Activated naive CD8-positive, alpha-beta T cell treated with anti-CD3 and anti-CD28 coated beads for 36 hours (primary cell): Measurements from ENCODE around the gene PROSER2. TPM values are rescaled to one million over a fixed set of nuclear protein-coding genes. Genes with fewer than 3 reads are reported as not detected.

ENCODE experiments used
- DNase-seq: peaks from one replicate; pipeline ENCODE4 v3.0.0; 2021
- H3K27ac Mint-ChIP-seq: one replicate; pipeline ENCODE4 v1.8.0; 2022; ENCODE audit warnings: mild to moderate bottlenecking, moderate library complexity, mixed read lengths
- H3K27me3 Mint-ChIP-seq: one replicate; pipeline ENCODE4 v1.8.0; 2022; ENCODE audit warnings: mild to moderate bottlenecking, mixed read lengths
- H3K36me3 Mint-ChIP-seq: one replicate; pipeline ENCODE4 v1.8.0; 2021; ENCODE audit warnings: mild to moderate bottlenecking, mixed read lengths
- H3K4me1 Mint-ChIP-seq: one replicate; pipeline ENCODE4 v1.8.0; 2021; ENCODE audit warnings: mixed read lengths
- H3K4me3 Mint-ChIP-seq: one replicate; pipeline ENCODE4 v1.8.0; 2022; ENCODE audit warnings: mild to moderate bottlenecking, moderate library complexity, mixed read lengths
- H3K9me3 Mint-ChIP-seq: one replicate; pipeline ENCODE4 v1.8.0; 2022; ENCODE audit warnings: mixed read lengths
- total RNA-seq, 2 experiments: library from RNA; stranded (reverse); gene quantifications; one replicate each; pipeline ENCODE4 v1.2.3, GENCODE V29; 2021

Gene PROSER2
- total RNA-seq, 2 experiments from 2014 or later: 1.5 to 2.8 TPM

DNA sequence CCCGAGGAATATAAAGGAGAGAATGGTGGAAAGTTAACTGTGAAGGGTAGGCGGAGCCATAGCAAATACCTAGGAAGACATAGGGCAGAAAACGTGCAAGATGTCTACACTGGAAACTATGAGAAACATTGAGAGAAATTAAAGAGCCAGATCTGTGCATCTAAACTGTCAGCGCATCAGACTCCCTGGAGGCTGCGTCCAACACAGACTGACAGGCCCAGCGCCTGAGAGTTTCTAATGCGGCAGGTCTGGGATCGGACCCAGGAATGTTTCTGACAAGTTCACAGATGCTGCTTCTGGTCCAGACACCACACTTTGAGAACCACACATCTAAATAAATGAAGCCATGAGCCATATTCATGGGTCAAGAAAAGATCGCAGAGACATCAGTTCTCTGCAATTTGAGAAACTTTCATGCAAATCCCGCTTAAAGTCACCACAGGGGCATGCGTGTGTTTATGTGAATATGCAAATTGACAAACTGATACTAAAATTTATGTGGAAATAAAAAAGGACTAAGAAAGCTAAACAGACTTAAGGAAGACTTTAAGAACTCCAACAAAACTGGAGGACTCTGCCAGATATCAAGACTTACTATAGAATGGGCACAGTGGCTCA is 38.8 kb downstream of the PROSER2 start:
- no peaks in the 10 kb centered on the region for H3K36me3 Mint-ChIP-seq
- H3K4me3 Mint-ChIP-seq: no peak overlapping the region
- peaks cover 19% of the 10 kb centered on the region for H3K4me1 Mint-ChIP-seq
- no peaks in the 10 kb centered on the region for H3K27me3 Mint-ChIP-seq
- no peaks in the 10 kb centered on the region for H3K9me3 Mint-ChIP-seq
- no peak overlapping the region for H3K27ac Mint-ChIP-seq
- no peak for DNase-seq

DNA sequence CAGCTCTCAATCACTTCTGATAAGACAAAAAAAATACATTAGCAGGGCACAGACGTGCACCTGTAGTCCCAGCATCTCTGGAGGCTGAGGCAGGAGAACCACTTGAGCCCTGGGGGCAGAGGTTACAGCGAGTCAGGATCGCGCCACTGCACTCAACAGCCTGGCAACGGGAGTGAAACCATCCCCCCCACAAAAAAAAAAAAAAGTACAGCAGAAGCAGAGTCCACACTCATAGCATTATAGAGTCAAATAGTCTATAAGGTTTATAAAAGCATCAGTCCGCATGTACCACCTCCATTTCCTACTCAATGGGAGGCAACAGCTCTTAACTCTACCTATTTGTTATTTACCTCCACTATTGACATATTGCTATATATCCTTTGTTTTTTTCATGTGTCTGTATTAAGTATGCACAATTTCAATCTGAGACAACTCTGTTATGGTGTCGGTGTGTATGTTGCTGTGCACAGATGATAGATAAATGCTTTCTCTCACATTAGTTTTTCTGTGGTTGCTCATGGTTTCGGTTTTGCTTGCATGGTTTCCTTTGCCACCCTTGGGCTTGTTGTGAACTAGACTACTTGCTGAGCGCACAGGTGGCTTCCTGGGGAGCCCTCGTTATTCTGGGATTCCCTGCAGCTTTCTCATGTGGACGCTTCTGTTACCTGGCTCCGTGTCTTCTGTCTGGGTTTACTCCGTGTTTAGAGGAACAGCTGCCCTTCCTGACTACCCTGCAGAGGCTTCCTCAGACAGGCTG is 40.4 kb downstream of the PROSER2 start:
- Mint-ChIP-seq H3K27ac (no peak overlapping the region), H3K36me3 (no peaks in the 10 kb centered on the region), H3K4me3 (peak overlapping the region; percentile 23), H3K27me3 (no peaks in the 10 kb centered on the region), H3K4me1 (peaks cover 19% of the 10 kb centered on the region), H3K9me3 (no peaks in the 10 kb centered on the region)
- peak; percentile 60 for DNase-seq

DNA sequence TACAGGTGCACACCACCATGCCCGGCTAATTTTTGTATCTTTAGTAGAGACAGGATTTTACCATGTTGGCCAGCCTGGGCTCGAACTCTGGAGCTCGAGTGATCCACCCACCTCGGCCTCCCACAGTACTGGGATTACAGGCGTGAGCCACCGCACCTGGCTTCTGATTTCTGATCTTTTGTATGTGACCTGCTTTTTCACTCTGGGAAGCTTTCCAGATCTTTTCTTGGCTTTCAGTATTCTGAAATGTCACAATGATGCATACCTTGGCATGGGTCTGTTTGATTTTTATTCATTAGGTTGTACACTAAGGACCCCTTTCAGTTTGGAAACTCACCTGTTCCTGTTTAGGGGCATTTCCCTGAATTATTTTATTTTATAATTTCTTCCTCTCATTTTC is 41.6 kb downstream of the PROSER2 start:
- no peak overlapping the region for H3K27ac Mint-ChIP-seq
- no peaks in the 10 kb centered on the region for H3K36me3 Mint-ChIP-seq
- no peaks in the 10 kb centered on the region for H3K9me3 Mint-ChIP-seq
- DNase-seq: no peak
- no peak overlapping the region for H3K4me3 Mint-ChIP-seq
- H3K4me1 Mint-ChIP-seq: peaks cover 19% of the 10 kb centered on the region
- no peaks in the 10 kb centered on the region for H3K27me3 Mint-ChIP-seq

DNA sequence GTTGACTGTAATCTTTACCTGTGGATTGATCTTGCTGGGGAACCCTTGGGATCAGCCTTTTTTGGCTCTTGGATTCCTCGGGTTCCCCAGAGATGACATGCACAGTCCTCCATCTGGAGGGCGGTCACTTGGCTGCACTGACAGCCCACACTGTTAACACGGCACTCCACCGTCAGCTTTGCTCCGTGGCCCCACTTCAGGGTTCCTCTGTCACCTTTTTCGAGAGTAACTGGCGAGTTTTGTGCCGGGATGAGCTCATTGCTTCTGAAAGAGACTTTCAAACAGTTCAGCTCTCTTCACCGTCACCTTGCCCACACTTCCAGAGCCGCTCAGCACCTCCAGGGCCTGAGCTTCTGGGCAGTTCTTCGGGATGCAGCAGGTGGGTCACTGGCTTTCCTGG is 42.4 kb downstream of the PROSER2 start:
- Mint-ChIP-seq H3K27me3 (no peaks in the 10 kb centered on the region), H3K27ac (no peak overlapping the region), H3K4me1 (peaks cover 19% of the 10 kb centered on the region), H3K4me3 (no peak overlapping the region), H3K9me3 (no peaks in the 10 kb centered on the region), H3K36me3 (no peaks in the 10 kb centered on the region)
- DNase-seq: no peak

DNA sequence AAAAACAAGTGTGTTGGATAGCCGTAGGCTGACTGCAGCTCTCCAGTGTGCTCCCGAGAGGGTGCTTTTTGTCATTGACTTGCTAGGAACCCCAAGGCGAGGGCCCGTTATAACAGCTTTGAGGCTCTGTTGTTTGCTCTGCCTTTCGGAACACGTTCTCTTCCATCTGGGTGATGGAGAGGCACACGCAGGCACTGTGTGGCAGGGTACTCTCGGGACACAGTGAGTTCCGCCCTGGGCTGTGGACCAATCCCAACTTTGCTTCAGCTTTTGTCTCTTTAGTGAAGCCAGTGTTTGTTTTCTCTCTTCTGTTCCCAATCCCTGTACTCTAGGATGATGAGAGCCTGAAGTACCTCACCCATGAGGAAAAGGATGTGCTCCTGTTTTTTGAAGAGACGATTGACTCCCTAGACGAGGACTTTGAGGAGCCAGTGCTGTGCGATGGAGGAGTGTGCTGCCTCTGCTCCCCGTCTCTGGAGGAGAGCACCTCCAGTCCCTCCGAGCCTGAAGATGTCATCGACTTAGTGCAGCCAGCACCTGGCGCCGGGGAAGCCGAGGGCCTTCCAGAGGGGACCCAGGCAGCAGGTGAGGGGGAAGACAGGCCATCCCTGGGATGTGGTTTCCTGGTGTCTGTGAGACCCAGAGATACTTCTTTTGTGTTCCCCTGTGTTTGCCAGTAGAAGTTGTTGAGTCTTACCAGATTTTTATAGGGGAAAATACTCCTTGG is 43.2 kb downstream of the PROSER2 start:
- Mint-ChIP-seq H3K27me3 (peaks cover 2% of the 10 kb centered on the region), H3K36me3 (no peaks in the 10 kb centered on the region), H3K9me3 (no peaks in the 10 kb centered on the region), H3K27ac (no peak overlapping the region), H3K4me1 (peaks cover 22% of the 10 kb centered on the region), H3K4me3 (no peak overlapping the region)
- DNase-seq: no peak

DNA sequence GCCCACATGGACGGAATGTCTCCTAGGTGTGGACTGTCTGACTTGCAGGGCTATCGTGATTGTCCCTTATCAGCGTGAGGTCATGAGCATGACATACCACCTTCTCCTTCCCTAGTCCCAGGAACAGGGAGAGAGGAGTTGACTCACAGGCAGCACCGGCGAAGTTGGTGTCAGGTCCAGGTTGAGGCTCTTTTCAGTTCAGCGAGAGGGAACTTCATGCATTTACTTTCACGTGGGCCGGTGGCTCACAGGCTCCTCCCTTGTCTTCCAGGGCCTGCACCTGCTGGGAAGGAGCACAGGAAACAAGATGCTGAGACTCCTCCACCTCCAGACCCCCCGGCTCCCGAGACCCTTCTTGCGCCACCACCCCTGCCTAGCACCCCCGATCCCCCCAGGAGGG is 46.1 kb downstream of the PROSER2 start:
- no peak for DNase-seq
- Mint-ChIP-seq H3K36me3 (no peaks in the 10 kb centered on the region), H3K27me3 (peaks cover 11% of the 10 kb centered on the region), H3K4me1 (peaks cover 16% of the 10 kb centered on the region), H3K9me3 (no peaks in the 10 kb centered on the region), H3K4me3 (no peak overlapping the region), H3K27ac (no peak overlapping the region)

DNA sequence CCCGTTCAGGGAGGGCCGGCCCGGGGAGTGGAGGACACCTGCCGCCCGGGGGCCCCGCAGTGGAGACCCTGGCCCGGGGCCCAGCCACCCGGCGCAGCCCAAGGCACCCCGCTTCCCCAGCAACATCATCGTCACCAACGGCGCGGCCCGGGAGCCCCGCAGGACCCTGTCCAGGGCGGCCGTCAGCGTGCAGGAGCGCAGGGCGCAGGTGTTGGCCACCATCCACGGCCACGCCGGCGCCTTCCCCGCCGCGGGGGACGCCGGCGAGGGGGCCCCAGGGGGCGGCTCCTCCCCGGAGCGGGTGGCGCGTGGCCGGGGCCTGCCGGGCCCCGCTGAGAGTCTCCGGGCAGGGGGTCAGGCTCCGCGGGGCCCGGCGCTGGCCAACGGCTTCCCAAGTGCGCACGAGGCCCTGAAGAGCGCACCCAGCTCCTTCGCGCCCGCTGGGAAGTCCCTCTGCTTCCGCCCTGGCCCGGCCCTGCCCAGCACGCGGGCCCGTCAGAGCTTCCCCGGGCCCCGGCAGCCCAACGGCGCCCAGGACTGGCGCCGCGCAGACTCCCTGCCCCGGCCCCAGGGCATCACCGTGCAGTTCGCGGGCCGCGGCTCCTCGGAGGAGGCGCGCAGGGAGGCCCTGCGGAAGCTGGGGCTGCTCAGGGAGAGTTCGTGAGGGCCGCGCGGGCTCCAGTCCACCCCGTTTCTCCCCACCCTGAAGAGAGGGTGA is 46.7 kb downstream of the PROSER2 start:
- Mint-ChIP-seq H3K4me3 (no peak overlapping the region), H3K9me3 (no peaks in the 10 kb centered on the region), H3K27ac (no peak overlapping the region), H3K4me1 (peaks cover 21% of the 10 kb centered on the region), H3K36me3 (no peaks in the 10 kb centered on the region), H3K27me3 (peaks cover 11% of the 10 kb centered on the region)
- DNase-seq: no peak

DNA sequence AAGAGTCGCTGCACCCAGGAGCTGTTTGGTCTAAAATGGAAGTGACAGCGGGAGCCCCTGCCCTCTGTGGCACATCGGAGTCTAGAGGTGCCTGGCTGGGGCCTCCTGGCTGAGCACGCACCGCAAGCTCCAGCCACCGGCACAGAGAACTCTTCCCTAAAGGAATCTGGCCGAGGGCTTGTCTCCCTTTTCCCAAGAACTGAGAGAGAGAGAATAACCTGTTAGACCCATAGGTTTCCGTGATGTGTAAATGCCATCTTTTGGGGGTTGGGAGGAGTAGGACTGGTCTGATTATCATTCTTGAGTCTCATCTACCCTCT is 47.3 kb downstream of the PROSER2 start:
- DNase-seq: no peak
- no peak overlapping the region for H3K27ac Mint-ChIP-seq
- no peak overlapping the region for H3K4me3 Mint-ChIP-seq
- no peaks in the 10 kb centered on the region for H3K36me3 Mint-ChIP-seq
- H3K4me1 Mint-ChIP-seq: peaks cover 26% of the 10 kb centered on the region
- H3K9me3 Mint-ChIP-seq: no peaks in the 10 kb centered on the region
- H3K27me3 Mint-ChIP-seq: peaks cover 11% of the 10 kb centered on the region

DNA sequence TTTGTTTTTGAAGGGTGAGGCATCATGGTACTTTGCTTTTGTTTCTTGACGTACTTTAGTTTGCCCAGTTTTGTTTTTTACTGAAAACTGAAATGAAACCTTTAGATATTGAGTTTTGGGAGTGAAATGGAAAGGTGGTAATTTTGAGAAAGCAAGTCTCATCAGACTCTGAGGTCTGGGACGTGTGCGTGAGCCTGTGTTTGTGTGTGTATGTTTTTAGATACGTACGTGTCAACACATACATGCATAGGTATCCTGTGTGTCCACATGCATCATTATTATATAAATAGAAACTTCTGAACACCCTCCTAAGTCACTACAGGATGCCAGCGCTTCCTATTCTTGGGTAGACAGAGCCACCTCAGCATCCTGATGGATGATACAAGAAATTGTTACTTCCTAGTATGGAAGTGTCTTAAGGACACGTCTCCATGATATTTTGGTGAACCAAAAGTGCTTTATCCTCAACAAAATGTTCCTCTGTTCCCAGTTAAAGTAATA is 47.8 kb downstream of the PROSER2 start:
- no peak overlapping the region for H3K4me3 Mint-ChIP-seq
- DNase-seq: no peak
- H3K4me1 Mint-ChIP-seq: peaks cover 26% of the 10 kb centered on the region
- H3K36me3 Mint-ChIP-seq: no peaks in the 10 kb centered on the region
- no peaks in the 10 kb centered on the region for H3K9me3 Mint-ChIP-seq
- H3K27me3 Mint-ChIP-seq: peaks cover 11% of the 10 kb centered on the region
- no peak overlapping the region for H3K27ac Mint-ChIP-seq

DNA sequence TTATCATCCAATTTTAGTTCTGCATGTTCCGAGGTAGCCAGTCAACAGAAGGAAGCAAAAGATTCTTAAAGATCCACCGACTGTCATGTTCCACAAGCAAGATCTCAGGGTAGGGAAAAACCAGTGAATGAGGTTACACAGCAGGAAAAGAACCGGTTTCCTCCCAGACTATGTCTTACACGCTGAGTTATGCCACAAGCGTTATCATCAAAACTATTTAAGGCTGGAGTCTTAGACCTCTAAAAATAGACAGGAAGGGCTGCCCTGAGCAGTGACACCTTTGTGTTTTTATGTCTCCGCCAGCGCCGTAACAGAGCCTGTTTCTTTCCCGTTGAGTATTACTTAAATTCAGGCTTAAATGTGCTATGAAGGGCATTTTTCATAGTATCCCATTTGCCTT is 48.3 kb downstream of the PROSER2 start:
- Mint-ChIP-seq H3K36me3 (no peaks in the 10 kb centered on the region), H3K27ac (no peak overlapping the region), H3K27me3 (peaks cover 11% of the 10 kb centered on the region), H3K9me3 (no peaks in the 10 kb centered on the region), H3K4me3 (no peak overlapping the region), H3K4me1 (peaks cover 26% of the 10 kb centered on the region)
- no peak for DNase-seq

DNA sequence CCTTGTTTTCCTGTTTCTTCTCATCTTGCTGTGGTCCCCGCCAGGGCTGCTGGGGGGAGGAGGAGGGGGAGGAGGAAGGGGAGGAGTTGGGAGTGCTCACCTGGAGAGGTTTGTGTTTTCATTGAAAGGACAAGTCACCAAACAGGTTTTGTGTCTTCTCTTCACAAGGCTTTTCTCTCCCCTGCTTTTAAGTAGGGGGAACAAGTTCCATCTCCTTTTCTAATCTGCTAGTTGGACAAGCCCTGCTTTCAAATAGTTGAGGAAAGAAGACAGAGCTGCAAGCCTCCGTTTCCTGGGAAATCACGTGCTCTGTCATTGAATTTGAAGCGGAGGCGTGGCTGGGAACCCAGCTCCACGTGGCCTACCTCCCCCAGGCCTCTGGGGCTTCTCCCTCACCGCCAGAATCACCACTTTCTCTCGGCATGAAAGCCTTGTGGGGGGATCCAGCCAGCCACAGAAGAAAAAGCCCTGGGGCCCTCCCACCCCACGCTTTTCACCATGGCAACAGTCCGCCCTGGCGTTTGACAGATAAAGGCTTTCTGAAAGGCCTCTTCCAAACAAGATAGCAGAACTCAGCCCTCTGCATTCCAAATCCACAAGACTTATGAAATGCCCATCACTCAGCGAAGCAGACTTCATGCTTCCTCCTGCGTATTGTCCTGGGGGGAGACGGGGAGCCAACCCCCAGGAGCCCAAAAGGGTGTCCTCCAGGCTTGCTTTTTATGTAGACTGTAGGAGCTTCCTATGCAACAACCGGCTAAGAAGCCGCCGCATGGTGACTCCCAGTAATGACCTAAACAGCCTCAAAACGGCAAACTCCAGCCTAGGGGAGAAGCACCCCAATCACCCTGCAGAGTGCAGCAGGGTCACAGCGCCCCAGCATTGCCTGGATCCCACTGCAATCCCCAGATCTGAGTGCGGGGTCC is 51.7 kb downstream of the PROSER2 start:
- Mint-ChIP-seq H3K36me3 (no peaks in the 10 kb centered on the region), H3K4me1 (peaks cover 26% of the 10 kb centered on the region), H3K27ac (peak overlapping the region; percentile 29), H3K9me3 (no peaks in the 10 kb centered on the region), H3K4me3 (peak overlapping the region; percentile 29), H3K27me3 (peaks cover 16% of the 10 kb centered on the region)
- DNase-seq: peak; percentile 78

DNA sequence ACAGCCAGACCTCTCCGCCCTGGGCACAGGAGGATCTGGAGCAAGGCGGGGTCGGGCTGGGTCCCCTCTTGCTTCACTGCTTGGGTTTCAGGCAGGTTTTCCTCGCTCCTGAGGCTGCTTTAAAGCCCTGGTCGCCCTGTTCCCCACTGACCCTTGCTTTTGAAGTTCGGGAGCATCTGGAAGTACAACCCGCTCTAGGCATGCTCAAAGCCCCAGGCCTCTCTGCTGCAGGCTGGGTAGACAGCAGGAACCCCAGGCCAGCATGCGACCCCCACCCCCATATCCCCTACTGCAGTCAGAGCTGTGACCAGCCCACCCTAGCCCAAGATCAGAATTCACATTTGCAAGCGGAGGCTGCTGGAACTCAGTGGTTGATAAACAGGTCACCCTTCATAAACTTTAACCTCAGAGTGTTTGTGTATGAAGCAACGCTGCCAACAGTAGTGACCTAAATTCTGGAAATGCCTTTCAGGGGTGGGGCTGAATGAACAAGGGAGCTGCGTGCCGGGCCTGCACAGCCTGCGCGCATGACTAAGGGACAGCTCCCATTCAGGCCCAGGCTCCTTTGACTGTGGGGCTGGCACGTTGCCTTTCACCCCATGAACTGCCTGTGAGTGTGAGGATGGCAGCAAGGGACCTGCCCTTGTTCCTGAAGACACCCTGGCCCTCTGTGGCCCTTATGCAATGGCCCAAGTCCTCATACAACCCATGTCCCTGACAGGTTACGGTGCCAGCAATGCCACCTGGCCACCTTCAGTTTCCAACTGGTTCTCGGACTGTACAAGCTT is 52.5 kb downstream of the PROSER2 start:
- Mint-ChIP-seq H3K36me3 (no peaks in the 10 kb centered on the region), H3K4me3 (no peak overlapping the region), H3K27me3 (peaks cover 16% of the 10 kb centered on the region), H3K27ac (no peak overlapping the region), H3K9me3 (no peaks in the 10 kb centered on the region), H3K4me1 (peaks cover 26% of the 10 kb centered on the region)
- DNase-seq: no peak

DNA sequence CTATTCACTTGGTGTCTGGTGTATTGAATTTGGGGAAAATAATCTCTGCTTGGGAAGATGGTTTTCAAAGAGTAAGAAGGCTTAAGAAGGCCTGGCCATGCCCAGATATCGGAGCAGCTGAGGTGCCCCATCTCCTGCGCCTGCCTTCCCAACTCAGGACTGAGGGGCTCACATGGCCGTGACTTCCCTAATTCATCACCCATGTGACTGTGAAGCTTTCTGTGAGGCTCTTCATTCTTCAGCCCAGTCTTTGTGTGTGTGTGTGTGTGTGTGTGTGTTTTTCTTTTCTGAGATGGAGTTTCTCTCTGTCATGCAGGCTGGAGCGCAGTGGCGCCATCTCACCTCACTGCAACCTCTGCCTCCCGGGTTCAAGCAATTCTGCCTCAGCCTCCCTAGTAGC is 53.2 kb downstream of the PROSER2 start:
- H3K27me3 Mint-ChIP-seq: peaks cover 14% of the 10 kb centered on the region
- no peak for DNase-seq
- H3K4me1 Mint-ChIP-seq: peaks cover 22% of the 10 kb centered on the region
- no peak overlapping the region for H3K4me3 Mint-ChIP-seq
- H3K27ac Mint-ChIP-seq: no peak overlapping the region
- H3K36me3 Mint-ChIP-seq: no peaks in the 10 kb centered on the region
- no peaks in the 10 kb centered on the region for H3K9me3 Mint-ChIP-seq
